HL-60/S4 treated with phorbol 12-myristate 13-acetate at 8.2 ng/mL for 4 days and 3 days (cell line): ENCODE results near the gene CPA1.
"Not testable (repeated sequence)": the region's sequence is repeated elsewhere in the genome, so short reads cannot be mapped to it uniquely, and the experiment has no call there.

Experiments
- in situ Hi-C: fragments of 300-500 bp; cut with MboI; formaldehyde crosslinking; loops from 2 replicates; pipeline ENCODE4 v1.15.0; 2022; ENCODE audit warnings: low sequenced_read_pairs

Gene CPA1

DNA sequence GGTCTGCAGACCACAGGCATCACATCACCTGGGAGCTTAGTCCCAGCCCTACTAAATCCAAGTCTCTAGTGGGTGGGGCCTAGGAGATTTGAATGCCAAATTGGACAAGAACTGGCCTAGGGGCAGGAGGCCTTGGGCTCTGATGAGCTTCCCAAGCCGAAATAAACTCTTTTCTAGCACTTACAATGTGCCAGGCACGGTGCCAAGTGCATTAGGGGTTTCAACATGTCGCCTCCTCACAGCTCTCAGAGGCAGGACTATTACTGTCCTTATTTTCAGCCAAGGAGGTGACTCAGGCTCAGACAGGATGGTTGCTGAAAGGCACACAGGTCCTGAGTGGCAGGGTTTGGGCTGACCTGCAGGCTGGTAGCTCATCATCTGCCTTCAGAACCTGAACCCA is 9.2 kb upstream of the CPA1 start:
- in situ Hi-C loops, result no loop called here

DNA sequence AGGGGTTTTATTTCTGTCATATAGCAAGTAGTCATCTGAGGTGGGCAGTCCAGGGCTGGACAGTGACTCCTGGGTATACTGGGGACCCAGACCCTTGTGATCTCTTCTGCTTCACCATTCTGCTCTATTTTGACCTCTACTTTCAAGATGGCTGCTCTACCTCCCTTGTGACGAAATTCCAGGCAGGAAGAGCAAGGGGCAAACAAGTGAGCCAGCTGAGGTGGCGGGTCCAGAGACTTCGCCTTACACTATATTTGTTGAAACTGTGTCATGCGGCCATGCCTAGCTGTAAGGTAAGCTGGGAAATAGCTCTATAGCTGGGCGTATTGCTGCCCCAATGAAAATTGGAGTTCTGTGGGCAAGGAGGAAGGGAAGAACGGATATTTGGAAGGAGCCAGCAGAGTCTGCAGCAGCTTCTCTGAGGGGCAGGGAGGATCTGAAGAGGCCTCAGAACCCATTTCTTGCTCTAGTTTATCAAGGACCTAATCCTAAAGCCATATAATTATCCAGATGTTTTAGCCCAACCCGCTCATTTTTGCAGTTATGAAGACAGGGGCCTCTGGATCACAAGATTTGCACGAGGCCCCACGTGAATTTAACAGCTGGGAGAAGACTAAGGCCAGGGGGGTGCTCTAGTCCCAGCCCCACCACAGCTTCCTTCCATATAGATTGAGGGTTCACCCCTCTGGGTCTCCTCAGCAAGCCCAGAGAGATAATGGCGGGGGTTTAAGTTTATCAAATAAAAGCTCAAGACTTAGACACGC is 7.7 kb upstream of the CPA1 start:
- in situ Hi-C loops, result no loop called here

DNA sequence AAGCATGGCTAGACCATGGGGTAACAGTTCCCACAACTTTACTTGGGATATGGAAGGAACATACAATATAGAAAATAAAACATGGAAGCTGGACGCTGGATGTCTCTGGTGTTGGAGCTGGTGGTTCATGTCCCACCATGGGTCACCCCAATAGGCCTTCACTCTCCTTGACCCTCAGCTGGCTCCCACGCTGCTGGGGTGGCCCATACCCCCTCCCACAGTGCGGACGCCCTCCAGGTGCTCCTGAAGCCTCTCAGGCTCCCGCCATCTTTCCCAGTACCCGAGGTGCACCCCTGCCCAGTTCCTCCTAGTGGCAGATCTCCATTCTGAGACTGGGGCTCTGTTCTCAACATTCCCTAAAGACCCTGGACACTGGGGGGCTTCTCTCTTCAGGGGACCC is 5.8 kb upstream of the CPA1 start:
- in situ Hi-C loops, result no loop called here

DNA sequence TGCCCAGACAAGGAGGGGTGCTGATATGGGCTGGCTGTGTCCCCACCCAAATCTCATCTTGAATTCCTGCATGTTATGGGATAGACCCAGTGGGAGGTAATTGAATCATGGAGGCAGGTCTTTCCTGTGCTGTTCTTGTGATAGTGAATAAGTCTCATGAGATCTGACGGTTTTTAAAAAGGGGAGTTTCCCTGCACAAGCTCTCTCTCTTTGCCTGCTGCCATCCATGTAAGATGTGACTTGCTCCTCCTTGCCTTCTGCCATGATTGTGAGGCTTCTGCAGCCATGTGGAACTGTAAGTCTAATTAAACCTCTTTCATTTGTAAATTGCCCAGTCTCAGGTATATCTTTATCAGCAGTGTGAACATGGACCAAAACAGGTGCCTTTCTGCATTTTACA is 3.8 kb upstream of the CPA1 start:
- in situ Hi-C loops, result not testable (repeated sequence)

DNA sequence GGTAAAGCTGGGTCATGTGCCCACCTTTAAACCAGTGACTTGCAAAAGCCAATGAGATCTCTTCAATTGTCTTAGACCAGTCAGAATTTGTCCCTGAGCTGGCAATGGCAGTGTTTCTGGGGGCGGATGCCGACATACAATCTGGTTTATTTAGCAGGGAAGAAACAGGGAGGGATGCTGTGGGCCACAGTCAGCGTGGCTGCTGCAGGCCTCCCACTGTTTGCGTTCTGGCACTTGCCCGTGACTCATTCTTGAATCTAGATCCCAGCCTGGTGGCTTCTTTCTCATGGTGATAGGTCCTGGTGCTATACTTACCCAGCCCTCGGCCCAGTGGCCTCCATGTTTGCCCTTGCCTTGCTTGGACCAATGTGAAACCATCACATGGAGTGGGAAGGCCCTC is 3.1 kb upstream of the CPA1 start:
- in situ Hi-C loops, result no loop called here

DNA sequence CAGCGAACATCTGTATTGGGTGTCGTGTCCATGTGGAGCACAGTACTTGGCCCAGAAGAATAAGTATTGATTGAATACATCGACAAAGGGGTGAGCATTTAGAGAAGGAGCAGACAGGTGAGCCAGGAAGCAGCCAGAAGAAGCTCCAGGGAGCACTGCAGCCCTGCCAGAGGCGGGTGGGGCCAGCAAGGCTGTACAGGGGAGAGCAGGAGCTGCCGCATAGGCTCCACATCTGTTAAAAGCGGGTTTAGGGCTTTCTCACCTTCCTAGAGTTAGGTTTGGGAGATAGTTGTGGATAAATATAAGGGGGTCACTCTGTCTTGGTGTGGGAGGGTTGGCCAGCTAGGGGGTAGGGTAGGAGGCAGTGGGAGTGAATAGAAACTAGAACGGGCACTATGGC is 1.3 kb upstream of the CPA1 start:
- in situ Hi-C loops, result no loop called here

DNA sequence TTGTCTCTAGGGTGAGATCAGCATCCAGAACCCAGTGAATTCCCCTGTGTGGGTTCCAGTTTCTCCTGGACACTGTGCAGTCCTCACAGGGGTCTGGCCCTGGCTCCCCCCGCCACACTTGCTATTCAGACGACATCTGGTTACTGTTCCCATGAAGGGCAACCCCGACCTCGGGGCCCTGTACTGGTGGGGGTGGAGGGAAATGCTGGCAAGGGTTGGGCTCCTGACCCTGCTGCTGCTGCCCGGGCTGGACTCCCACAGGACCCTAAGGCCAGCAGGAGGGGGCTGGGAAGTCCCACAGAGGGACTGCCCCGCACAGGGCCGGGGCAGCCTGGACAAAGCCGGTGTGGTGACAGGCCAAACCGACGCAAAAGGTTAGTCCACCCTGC is 768 bp upstream of the CPA1 start:
- in situ Hi-C loops, result no loop called here

DNA sequence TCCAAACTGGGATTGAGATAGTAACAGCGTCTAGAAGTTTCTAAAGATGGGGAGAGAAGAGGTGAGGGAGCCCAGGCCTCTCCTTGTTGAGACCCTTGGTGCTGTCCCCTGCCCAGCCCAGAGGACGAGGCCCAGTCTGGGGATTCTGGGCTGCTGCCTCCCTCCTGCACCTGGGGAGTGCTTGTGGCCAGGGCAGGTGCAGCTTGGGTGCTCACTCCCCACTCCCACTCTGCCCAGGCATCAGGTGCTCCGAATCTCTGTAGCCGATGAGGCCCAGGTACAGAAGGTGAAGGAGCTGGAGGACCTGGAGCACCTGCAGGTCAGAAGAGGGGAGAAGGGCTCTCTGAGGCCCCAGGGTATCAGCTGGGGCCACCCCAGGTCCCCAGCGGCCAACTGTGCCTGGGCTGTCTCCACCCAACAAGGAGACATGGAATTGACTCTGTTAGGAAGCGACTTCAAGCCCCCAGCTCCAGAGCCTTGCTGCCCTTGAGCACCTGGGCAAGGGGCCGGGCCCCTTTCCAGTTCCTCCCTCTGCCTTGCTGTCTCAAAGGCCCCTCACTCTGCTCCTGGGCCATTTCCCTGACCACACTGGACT is 664 bp downstream of the CPA1 start:
- in situ Hi-C loops, result no loop called here

DNA sequence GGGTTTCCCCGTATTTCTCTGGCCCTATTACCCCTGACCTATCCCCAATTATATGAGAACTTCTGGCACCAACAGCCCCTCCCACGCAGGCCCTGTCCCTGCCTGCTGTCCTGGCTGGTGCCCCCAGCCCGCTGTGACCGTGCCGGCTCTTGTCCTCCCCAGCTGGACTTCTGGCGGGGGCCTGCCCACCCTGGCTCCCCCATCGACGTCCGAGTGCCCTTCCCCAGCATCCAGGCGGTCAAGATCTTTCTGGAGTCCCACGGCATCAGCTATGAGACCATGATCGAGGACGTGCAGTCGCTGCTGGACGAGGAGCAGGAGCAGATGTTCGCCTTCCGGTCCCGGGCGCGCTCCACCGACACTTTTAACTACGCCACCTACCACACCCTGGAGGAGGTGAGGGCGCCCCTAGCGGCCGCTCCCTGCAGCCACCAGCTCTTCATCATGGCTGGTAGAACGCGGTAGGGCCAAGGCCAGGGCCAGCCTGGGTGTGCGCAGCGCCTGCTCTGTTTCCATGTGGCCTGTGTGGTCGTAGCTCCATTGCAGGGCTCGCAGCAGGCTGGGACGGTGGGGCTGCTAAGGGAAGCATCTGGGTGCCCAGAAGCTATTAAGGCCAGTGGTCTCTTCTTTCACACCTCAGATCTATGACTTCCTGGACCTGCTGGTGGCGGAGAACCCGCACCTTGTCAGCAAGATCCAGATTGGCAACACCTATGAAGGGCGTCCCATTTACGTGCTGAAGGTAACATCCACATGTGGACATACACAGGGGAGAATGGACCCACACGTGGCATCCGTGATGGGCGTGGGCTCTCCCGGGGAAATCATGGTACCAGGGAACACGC is 1.4 kb downstream of the CPA1 start:
- in situ Hi-C loops, result no loop called here

DNA sequence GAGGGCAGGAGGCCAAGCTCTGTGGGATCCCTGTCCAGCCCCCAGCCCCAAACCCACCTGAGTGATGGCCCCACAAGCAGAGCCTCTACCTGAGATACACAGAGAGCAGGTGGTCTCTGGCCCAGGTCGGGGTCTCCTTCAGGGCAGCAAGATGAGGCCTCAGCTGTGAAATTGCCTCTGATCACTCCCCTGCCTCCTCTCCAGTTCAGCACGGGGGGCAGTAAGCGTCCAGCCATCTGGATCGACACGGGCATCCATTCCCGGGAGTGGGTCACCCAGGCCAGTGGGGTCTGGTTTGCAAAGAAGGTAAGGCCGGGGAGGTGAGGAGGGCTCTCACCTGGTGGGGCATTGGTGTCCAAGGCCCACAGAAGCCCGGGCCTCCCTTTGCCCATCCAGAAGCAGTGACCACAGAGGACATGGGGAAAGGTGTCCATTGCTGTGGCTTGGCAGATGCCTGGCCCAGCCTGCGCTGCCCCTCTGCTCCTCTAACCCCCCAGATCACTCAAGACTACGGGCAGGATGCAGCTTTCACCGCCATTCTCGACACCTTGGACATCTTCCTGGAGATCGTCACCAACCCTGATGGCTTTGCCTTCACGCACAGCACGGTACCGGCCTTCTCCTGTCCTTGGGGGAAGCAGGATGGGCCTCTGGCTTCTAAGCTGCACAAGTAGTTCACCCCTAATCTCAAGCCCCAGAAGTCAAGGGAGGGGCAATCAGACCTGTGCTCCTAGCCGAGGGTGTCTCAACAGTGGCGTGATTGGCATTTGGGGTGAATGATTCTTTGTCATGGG is 3.1 kb downstream of the CPA1 start:
- in situ Hi-C loops, result no loop called here

DNA sequence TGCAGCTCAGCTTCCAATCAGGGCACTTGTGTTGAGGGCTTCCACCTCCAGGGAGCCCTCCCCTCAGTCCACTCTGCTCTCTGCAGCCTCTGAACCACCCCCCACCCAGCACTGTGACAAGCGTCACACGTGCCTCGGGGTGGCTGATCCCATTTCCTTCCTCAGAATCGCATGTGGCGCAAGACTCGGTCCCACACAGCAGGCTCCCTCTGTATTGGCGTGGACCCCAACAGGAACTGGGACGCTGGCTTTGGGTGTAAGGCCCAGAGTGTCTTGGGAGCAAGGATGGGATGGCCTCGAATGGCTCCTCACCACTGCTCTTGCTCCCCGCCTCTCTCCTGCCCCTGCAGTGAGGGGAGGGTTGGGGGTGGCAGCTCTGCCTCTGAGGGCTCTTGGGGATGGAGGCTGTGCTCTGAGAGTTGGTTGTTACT is 4.1 kb downstream of the CPA1 start:
- in situ Hi-C loops, result no loop called here

DNA sequence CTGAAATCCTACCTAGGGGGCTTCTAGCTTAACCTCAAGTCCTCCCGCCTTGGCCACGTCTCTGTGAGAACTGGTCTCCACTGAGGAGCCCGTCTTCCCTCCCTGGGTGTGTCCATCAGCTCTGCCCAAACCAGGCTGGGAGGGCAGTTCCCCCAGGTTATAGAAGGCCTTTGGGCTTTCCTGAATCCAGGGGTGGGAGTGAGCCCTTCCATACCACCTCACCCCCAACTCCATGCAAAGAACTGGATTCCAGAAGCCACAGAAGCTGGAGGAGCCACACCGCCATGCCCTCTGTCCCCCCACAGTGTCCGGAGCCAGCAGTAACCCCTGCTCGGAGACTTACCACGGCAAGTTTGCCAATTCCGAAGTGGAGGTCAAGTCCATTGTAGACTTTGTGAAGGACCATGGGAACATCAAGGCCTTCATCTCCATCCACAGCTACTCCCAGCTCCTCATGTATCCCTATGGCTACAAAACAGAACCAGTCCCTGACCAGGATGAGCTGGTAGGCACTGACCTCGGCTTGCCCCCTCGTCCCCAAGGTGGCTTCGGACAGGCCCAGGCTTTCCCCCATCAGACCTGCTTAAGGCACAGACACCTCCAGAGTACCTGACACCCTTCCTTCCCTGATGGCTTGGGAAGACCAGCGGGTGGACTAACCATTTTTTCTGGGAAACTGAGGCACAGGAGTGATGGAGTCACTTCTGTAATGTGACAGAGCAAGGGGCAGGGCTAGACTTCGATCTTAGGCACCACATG is 4.7 kb downstream of the CPA1 start:
- in situ Hi-C loops, result no loop called here

DNA sequence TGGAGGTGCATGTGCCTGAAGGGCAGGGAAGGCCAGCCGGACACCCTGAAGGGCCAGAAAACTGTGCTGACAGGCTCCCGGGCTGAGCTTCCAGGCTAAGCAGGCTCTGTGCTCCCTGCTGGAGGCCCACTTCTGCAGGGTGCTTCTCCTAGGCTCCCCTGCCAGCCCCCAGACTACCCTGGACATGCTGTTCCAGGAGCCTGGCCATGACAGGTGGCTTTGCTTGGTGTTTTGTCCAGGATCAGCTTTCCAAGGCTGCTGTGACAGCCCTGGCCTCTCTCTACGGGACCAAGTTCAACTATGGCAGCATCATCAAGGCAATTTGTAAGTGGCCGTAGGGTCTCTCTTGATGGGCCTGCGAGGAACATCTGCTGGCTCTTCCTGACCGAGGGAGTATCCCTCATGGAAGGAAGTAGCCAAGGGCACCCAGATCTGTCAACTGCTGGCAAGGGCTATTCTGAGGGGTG is 5.3 kb downstream of the CPA1 start:
- in situ Hi-C loops, result no loop called here

DNA sequence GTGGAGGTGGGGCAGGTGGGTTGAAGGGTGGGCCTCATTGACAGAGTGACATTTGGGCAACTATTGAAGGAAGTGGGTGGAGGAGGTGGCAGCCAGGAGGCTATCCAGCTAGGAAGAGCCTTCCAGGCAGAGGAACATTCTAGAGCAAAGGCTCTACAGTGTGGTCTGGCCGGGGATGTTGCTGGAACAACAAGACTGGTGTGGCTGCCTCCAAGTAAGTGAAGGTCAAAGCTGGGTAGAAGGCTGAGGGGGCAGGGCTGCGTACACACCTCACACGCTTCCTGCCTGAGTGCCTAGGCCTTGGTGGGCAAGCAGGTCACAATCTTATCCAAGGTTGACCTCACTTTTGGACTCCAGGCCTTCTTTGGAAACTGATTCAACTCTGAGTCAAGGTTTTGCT is 6.6 kb downstream of the CPA1 start:
- in situ Hi-C loops, result no loop called here

DNA sequence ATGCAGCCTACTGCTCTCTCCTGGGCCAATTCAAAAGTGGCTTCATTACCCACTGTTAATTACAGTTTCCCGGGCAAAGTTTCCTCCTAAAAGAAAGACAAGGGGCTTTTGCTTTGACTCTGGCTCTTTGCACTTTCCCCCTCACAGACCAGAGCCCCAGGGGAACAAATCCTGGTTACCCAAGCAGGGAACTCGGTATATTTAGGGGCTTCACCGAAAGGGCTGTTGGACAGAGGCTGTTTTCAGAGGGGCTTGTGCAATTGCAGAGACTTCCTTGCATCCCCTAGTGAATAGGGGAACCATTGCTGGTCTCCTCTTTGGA is 7.0 kb downstream of the CPA1 start:
- in situ Hi-C loops, result no loop called here

DNA sequence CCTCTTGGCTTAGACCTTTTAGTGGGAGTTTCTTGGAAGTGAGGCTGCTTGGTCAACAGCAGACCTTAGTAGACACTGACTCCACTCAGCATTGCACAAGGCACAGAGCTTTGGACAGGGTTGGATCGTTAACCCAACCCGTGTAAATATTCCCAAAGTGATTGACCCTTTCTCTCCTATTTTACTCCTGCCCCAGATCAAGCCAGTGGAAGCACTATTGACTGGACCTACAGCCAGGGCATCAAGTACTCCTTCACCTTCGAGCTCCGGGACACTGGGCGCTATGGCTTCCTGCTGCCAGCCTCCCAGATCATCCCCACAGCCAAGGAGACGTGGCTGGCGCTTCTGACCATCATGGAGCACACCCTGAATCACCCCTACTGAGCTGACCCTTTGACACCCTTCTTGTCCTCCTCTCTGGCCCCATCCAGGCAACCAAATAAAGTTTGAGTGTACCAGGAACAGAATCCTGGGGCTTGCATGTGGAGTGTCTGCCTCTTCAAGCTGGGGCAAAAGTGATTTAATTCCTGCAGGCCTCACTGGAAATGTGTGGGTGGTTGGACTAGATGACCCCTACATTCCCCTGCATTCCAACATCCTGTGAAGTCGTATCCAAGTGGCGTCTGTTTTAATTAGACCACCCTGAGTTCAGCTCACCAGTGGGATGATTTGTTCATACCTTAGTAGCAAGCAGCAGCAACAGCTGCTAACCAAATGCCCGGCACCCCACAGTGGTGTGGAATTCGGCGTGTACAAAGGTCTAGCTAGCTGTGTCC is 7.5 kb downstream of the CPA1 start:
- in situ Hi-C loops, result no loop called here

DNA sequence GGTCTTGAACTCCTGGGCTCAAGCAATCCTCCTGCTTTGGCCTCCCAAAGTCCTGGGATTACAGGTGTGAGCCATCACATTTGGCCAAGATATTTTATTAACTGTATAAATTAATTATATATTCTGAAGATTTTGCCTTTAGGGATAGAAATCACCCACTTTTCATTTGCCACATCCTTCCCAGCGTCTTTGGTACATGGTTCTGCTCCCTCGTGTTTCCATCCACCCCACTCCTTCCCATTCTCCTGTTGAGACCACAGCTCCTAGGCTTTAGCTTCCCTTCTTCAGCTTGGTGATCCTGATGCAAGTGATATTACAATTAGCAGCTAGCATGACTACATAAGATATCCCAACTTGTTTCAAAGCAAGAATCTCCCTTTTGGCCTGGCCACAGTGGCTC is 8.4 kb downstream of the CPA1 start:
- in situ Hi-C loops, result no loop called here

DNA sequence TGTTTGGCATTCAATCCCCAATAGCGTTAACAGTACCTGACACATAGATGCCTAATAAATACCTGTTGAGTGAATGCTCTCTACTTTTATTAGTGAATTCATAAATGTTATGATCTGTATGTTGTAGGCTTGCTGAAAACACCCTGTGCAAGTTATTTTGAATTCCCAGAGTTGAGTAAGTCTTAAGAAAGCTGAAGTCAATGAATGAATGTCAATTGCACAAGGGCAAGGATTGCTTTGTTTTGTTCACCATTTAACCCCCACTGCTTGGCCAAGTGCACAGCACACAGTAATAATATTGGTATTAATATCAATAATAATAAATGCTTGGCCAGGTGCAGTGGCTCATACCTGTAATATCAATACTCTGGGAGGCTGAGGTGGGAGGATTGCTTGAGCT is 10.2 kb downstream of the CPA1 start:
- in situ Hi-C loops, result no loop called here

DNA sequence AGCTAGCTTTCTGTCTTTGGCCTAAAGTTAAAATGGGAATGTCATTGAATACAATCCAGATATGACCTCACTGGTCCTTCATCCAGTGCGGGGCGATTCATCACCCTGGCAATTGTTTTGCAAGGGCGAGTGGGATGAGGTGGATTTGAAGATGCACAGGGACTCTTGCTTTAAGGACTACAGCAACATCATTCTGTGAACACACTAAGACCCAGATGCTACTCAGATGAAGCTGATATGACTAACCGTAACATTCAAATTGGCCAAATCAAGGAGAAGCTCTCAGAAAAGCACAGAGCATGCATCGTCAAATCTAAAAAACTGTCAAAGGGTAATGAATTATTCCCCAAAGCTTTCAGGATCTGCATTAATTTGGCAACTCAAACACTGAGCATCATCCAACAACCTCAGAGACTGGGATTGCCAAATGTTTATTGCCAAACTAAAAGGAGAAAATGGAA is 12.8 kb downstream of the CPA1 start:
- in situ Hi-C loops, result no loop called here
